PC-3 (cell line): ENCODE measurements around the gene SYT6.

Source experiments
- CTCF ChIP-seq: fragments of 300-600 bp; sonication (generic); conservative IDR thresholded peaks from 2 replicates; pipeline ENCODE4 v1.5.1; 2017; ENCODE audit warnings: antibody characterized with exemption, low read depth, mild to moderate bottlenecking, low read length
- EZH2 ChIP-seq: fragments of 300-600 bp; sonication (generic); IDR thresholded peaks from one replicate; pipeline ENCODE4 v1.6.1; 2017; ENCODE audit warnings: antibody characterized with exemption, mild to moderate bottlenecking, low read length; ENCODE audit not compliant: unreplicated experiment
- EZH2phosphoT487 ChIP-seq: fragments of 300-600 bp; sonication (generic); IDR thresholded peaks from 2 replicates; pipeline ENCODE4 v1.6.1; 2018; ENCODE audit warnings: mild to moderate bottlenecking, antibody characterized with exemption, low read length, borderline replicate concordance

- TF ChIP-seq CTCF (no peak), EZH2phosphoT487 (no peak), EZH2 (no peak)
Measured at GRCh38 chr1:114100148-114100547, 53.5 kb downstream of the SYT6 start.
